MM.1S (cell line): ENCODE measurements around the gene FRMD8.

Source experiments
- DNase-seq: peaks from one replicate; pipeline ENCODE4 v3.0.0-alpha.2; 2015
- H2AFZ ChIP-seq: fragments of 300-600 bp; sonication (generic); 2 replicates; pipeline ENCODE4 v1.6.0; 2016; ENCODE audit warnings: antibody characterized with exemption, low read length
- H3F3A ChIP-seq: fragments of 300-600 bp; sonication (generic); 2 replicates; pipeline ENCODE4 v1.6.1; 2016; ENCODE audit warnings: mild to moderate bottlenecking, antibody characterized with exemption, low read length, moderate library complexity, mixed read lengths; ENCODE audit not compliant: insufficient read depth
- H3K27ac ChIP-seq: fragments of 300-600 bp; sonication (generic); 2 replicates; pipeline ENCODE4 v1.5.1; 2016; ENCODE audit warnings: mild to moderate bottlenecking, low read length
- H3K27me3 ChIP-seq: fragments of 300-600 bp; sonication (generic); replicated peaks from 2 replicates; pipeline ENCODE4 v1.6.0; 2016; ENCODE audit warnings: low read length; ENCODE audit not compliant: insufficient read depth
- H3K36me3 ChIP-seq: fragments of 300-600 bp; sonication (generic); replicated peaks from 2 replicates; pipeline ENCODE4 v1.6.1; 2016; ENCODE audit warnings: mild to moderate bottlenecking, low read length, mixed read lengths; ENCODE audit not compliant: insufficient read depth
- H3K4me1 ChIP-seq: fragments of 300-600 bp; sonication (generic); 2 replicates; pipeline ENCODE4 v1.6.1; 2016; ENCODE audit warnings: low read length, mixed read lengths
- H3K4me2 ChIP-seq: fragments of 300-600 bp; sonication (generic); 2 replicates; pipeline ENCODE4 v1.6.0; 2016; ENCODE audit warnings: low read depth, low read length
- H3K4me3 ChIP-seq: fragments of 300-600 bp; sonication (generic); 2 replicates; pipeline ENCODE4 v1.5.1; 2016; ENCODE audit warnings: low read length, mixed read lengths
- H3K79me2 ChIP-seq: fragments of 300-600 bp; sonication (generic); 2 replicates; pipeline ENCODE4 v1.6.1; 2016; ENCODE audit warnings: mixed run types, low read length, mixed read lengths
- H3K9ac ChIP-seq: fragments of 300-600 bp; sonication (generic); 2 replicates; pipeline ENCODE4 v1.6.1; 2016; ENCODE audit warnings: low read length, mixed read lengths
- H3K9me2 ChIP-seq: fragments of 300-600 bp; sonication (generic); replicated peaks from 2 replicates; pipeline ENCODE4 v1.6.1; 2016; ENCODE audit warnings: mild to moderate bottlenecking, low read length, mixed read lengths; ENCODE audit not compliant: insufficient read depth
- H3K9me3 ChIP-seq: fragments of 300-600 bp; sonication (generic); replicated peaks from 2 replicates; pipeline ENCODE4 v1.6.1; 2016; ENCODE audit warnings: mild to moderate bottlenecking, low read length, mixed read lengths; ENCODE audit not compliant: insufficient read depth
- H4K20me1 ChIP-seq: fragments of 300-600 bp; sonication (generic); 2 replicates; pipeline ENCODE4 v1.6.1; 2016; ENCODE audit warnings: mild to moderate bottlenecking, low read length, moderate library complexity, mixed read lengths; ENCODE audit not compliant: insufficient read depth
- EZH2 ChIP-seq: fragments of 300-600 bp; sonication (generic); optimal IDR thresholded peaks from 2 replicates; pipeline ENCODE3; 2017; ENCODE audit warnings: low read depth, mild to moderate bottlenecking, antibody characterized with exemption, low read length, mixed read lengths
- EZH2phosphoT487 ChIP-seq: fragments of 300-600 bp; sonication (generic); IDR thresholded peaks from 2 replicates; pipeline ENCODE4 v1.6.1; 2018; ENCODE audit warnings: antibody characterized with exemption, low read length
- TF ChIP-seq, protein P1 (sequence below): fragments of 300-600 bp; sonication (generic); IDR thresholded peaks from 2 replicates; pipeline ENCODE4 v1.5.1; 2016; ENCODE audit warnings: antibody characterized with exemption, low read length, mixed read lengths

The FRMD8 gene

DNA sequence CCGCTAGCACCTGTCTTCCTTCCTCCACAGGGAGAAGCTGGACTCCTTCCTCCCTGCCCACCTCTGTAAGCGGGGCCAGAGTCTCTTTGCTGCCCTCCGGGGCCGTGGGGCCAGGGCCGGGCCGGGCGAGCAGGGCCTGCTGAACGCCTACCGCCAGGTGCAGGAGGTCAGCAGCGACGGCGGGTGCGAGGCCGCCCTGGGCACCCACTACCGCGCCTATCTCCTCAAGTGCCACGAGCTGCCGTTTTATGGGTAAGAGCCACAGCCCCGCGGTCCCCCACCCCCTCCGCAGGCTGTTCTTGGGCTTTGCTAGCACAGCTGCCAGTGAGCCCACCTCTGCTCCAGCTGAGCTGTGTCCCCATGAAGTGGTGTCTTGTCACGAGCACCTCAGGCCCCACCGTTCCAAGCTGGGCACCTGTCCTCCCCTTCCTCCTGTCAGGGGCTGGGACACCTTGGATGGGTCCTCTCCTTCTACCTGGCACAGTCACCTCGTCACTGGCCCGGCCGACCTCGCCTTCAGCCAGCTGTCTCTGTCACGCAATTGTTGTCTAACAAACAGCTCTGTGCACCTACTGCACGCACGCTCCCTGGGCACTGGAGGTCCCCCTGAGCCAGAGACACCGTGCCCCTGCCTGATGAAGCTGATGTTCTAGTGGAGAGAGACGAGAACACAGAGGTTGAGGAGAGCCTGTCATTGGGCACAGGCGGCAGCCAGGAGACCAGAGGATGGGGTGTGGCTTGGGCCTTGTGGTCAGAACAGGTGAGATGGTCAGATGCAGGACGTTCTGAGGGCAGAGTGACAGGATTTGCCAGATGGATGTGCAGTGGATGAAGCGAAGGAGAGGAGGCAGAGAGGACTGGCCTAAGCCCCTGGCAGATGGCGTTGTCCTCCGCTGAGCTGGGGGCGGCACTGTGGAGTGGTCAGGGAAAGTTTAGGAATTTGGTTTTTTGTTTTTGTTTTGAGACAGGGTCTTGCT is 10.6 kb downstream of the FRMD8 start:
- H3K9me2 ChIP-seq, result no peaks in the 10 kb centered on the region
- H3F3A ChIP-seq, result no peaks in the 10 kb centered on the region
- H3K27me3 ChIP-seq, result no peaks in the 10 kb centered on the region
- DNase-seq, result no peak
- H2AFZ ChIP-seq, result no peak overlapping the region
- H4K20me1 ChIP-seq, result no peaks in the 10 kb centered on the region
- H3K79me2 ChIP-seq, result peaks cover 25% of the 10 kb centered on the region
- H3K4me3 ChIP-seq, result no peak overlapping the region
- no peak overlapping the region for H3K9ac ChIP-seq
- no peak overlapping the region for H3K4me2 ChIP-seq
- no peaks in the 10 kb centered on the region for H3K9me3 ChIP-seq
- no peaks in the 10 kb centered on the region for H3K4me1 ChIP-seq
- TF ChIP-seq, protein P1, sequence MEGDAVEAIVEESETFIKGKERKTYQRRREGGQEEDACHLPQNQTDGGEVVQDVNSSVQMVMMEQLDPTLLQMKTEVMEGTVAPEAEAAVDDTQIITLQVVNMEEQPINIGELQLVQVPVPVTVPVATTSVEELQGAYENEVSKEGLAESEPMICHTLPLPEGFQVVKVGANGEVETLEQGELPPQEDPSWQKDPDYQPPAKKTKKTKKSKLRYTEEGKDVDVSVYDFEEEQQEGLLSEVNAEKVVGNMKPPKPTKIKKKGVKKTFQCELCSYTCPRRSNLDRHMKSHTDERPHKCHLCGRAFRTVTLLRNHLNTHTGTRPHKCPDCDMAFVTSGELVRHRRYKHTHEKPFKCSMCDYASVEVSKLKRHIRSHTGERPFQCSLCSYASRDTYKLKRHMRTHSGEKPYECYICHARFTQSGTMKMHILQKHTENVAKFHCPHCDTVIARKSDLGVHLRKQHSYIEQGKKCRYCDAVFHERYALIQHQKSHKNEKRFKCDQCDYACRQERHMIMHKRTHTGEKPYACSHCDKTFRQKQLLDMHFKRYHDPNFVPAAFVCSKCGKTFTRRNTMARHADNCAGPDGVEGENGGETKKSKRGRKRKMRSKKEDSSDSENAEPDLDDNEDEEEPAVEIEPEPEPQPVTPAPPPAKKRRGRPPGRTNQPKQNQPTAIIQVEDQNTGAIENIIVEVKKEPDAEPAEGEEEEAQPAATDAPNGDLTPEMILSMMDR, result no peak
- TF ChIP-seq EZH2phosphoT487 (no peak), EZH2 (no peak)
- no peaks in the 10 kb centered on the region for H3K36me3 ChIP-seq
- no peak overlapping the region for H3K27ac ChIP-seq

DNA sequence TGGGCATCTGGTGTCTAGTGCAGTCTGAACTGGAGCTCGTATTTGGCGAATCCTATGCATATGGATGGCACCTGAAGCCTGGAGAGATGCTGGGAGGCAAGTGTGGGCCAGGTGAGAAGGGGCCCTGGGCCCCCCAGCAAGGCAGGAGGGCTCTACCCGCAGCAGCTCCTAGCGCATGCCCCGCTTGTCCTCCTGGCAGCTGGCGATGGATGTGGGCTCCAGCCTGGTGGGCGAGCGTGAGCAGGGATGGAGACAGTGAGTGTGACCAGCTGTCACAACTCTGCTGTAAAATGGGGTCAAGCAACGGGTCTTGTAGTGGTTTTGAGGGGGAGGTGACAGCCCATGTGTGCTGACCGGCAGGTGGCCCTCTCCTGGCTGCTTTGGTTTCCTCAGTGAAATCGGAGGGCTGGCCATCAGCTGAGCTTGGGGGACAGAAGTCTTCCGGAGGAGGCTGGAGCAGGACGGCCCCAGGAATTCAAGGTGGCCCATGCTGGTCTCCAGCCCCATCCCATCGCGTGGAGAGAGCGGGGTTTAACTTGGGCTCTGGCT is 12.0 kb downstream of the FRMD8 start:
- no peaks in the 10 kb centered on the region for H3K27me3 ChIP-seq
- no peaks in the 10 kb centered on the region for H3F3A ChIP-seq
- H3K4me3 ChIP-seq, result no peak overlapping the region
- H3K4me2 ChIP-seq, result no peak overlapping the region
- H4K20me1 ChIP-seq, result no peaks in the 10 kb centered on the region
- H3K27ac ChIP-seq, result no peak overlapping the region
- H3K9me2 ChIP-seq, result no peaks in the 10 kb centered on the region
- H3K4me1 ChIP-seq, result no peaks in the 10 kb centered on the region
- DNase-seq, result no peak
- no peaks in the 10 kb centered on the region for H3K36me3 ChIP-seq
- no peak for TF ChIP-seq EZH2phosphoT487
- no peak for TF ChIP-seq EZH2
- TF ChIP-seq, protein P1, result no peak
- peaks cover 12% of the 10 kb centered on the region; the same call in 1 of the 2 replicates for H3K79me2 ChIP-seq
- H2AFZ ChIP-seq, result no peak overlapping the region
- no peak overlapping the region for H3K9ac ChIP-seq
- no peaks in the 10 kb centered on the region for H3K9me3 ChIP-seq

DNA sequence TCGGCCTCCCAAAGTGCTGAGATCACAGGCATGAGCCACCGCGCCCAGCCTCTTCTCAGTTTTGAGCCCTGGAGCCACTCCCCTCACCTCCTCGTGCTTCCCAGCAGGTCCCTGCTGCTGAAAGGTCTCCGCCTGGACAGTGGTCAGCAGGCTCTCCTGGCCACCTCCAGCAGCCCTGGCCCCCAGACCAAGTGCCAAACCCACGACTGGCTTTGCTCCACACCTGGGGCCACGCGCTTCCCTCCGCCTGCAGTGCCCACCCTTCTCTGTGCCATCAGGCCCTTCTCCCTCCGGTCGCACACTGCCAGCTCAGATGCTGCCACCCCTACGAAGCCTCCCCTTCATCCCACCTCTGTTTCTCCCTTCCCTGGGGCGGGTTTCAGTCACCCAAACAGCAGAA is 12.8 kb downstream of the FRMD8 start:
- Histone ChIP-seq H3K4me1 (no peaks in the 10 kb centered on the region), H2AFZ (no peak overlapping the region), H3F3A (no peaks in the 10 kb centered on the region), H3K27me3 (no peaks in the 10 kb centered on the region), H3K27ac (no peak overlapping the region), H3K4me3 (no peak overlapping the region), H4K20me1 (no peaks in the 10 kb centered on the region), H3K9me3 (no peaks in the 10 kb centered on the region), H3K4me2 (no peak overlapping the region), H3K9ac (no peak overlapping the region), H3K36me3 (no peaks in the 10 kb centered on the region), H3K9me2 (no peaks in the 10 kb centered on the region), H3K79me2 (peaks cover 4% of the 10 kb centered on the region; the same call in 1 of the 2 replicates)
- DNase-seq, result no peak
- TF ChIP-seq EZH2phosphoT487 (no peak), EZH2 (no peak)
- TF ChIP-seq, protein P1, result no peak
